Activated CD8-positive, alpha-beta memory T cell treated with anti-CD3 and anti-CD28 coated beads, Interleukin-2, amount 10 ng/mL, durations not matched to agents 7 days and 5 days (primary cell): Measurements from ENCODE around the gene FAM168A. TPM values are rescaled to one million over a fixed set of nuclear protein-coding genes. Genes with fewer than 3 reads are reported as not detected.
"Not testable (repeated sequence)": the region's sequence is repeated elsewhere in the genome, so short reads cannot be mapped to it uniquely, and the experiment has no call there.

Source experiments
- ATAC-seq: fragments of 150-1000 bp; cut with Tn5 transposase; one replicate; pipeline ENCODE4 v1.10.0; 2021; ENCODE audit warnings: moderate library complexity
- CTCF ChIA-PET: fragments of 350-600 bp; sonication (Branson Sonifier 250); formaldehyde crosslinking; loops from one replicate; lab custom pipeline; 2021; ENCODE audit warnings: antibody characterized with exemption; lab: Charles Lee
- DNase-seq: peaks from one replicate; pipeline ENCODE4 v3.0.0-alpha.2; 2020
- H3K27ac Mint-ChIP-seq: one replicate; pipeline ENCODE4 v1.8.0; 2021; ENCODE audit warnings: mild to moderate bottlenecking, mixed read lengths
- H3K27me3 Mint-ChIP-seq: one replicate; pipeline ENCODE4 v1.8.0; 2021; ENCODE audit warnings: mixed read lengths
- H3K36me3 Mint-ChIP-seq: one replicate; pipeline ENCODE4 v1.8.0; 2021; ENCODE audit warnings: mild to moderate bottlenecking, mixed read lengths
- H3K4me1 Mint-ChIP-seq: one replicate; pipeline ENCODE4 v1.8.0; 2021; ENCODE audit warnings: mixed read lengths
- H3K4me3 Mint-ChIP-seq: one replicate; pipeline ENCODE4 v1.8.0; 2021; ENCODE audit warnings: mild to moderate bottlenecking, moderate library complexity, mixed read lengths
- H3K9me3 Mint-ChIP-seq: one replicate; pipeline ENCODE4 v1.8.0; 2022; ENCODE audit warnings: low read depth, mixed read lengths
- total RNA-seq, 2 experiments: library from RNA; stranded (reverse); gene quantifications; one replicate each; pipeline ENCODE4 v1.2.3, GENCODE V29; 2021

The FAM168A gene
- total RNA-seq, 2 experiments from 2014 or later, result 19.3 to 20.5 TPM

DNA sequence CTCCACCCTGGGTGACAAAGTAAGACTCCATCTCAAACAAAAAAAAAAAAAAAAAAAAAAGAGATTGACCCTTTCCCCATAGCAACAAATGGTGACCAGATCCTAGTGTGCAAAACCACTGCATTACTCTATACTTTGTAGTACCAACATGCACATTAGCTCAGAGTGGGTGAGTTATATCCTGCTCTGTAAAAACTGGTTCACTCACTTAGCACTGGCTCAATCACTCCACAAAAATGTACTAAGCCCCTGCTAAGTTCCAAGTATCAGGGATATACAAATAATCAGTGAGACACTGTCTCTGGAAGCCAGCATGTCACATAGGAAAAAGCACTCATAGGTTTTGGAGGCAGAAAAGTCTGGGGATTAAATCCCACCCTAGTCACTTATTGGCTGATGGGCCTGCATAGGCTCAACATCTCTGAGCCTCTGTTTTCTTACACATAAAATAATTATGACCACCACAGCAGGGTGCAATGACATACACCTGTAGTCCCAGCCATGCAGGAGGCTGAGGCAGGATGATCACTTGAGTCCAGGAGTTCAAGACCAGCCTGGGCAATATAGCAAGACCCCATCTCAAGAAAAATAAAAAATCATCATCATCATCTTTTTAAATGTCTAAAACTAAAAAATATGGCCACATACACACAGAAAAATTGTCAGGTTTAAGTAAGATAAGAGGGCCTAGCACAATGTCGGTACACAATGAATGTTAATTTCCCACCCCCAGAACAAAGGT lies 11.9 kb downstream of the FAM168A start:
- CTCF ChIA-PET, result no interaction called here
- H3K4me3 Mint-ChIP-seq, result no peak overlapping the region
- no peak overlapping the region for H3K27ac Mint-ChIP-seq
- peaks cover 4% of the 10 kb centered on the region for H3K36me3 Mint-ChIP-seq
- ATAC-seq (no peak), DNase-seq (no peak)
- no peaks in the 10 kb centered on the region for H3K9me3 Mint-ChIP-seq
- H3K27me3 Mint-ChIP-seq, result no peaks in the 10 kb centered on the region
- H3K4me1 Mint-ChIP-seq, result peaks cover 9% of the 10 kb centered on the region

DNA sequence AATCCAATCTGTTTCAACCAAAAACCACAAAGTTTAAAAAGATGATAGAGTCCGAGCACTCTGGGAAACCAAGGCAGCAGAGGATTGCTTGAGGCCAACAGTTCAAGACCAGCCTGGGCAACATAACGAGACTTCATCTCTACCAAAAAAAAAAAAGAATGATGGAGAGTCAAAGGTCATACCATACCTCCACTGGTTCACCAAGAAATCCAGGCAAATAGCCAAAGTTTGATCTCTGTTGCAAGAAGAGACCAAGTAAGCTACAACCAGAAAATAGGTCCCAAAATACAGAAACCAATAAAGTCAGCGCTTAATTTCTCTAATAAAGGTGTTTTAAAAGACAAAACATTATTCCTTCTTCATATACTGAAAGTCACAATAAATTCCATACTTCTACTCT lies 13.1 kb downstream of the FAM168A start:
- H3K27ac Mint-ChIP-seq, result no peak overlapping the region
- ATAC-seq, result no peak
- DNase-seq, result no peak
- H3K4me3 Mint-ChIP-seq, result no peak overlapping the region
- peaks cover 10% of the 10 kb centered on the region for H3K4me1 Mint-ChIP-seq
- H3K9me3 Mint-ChIP-seq, result peaks cover 3% of the 10 kb centered on the region
- H3K36me3 Mint-ChIP-seq, result peaks cover 10% of the 10 kb centered on the region
- no peaks in the 10 kb centered on the region for H3K27me3 Mint-ChIP-seq
- CTCF ChIA-PET, result no interaction called here

DNA sequence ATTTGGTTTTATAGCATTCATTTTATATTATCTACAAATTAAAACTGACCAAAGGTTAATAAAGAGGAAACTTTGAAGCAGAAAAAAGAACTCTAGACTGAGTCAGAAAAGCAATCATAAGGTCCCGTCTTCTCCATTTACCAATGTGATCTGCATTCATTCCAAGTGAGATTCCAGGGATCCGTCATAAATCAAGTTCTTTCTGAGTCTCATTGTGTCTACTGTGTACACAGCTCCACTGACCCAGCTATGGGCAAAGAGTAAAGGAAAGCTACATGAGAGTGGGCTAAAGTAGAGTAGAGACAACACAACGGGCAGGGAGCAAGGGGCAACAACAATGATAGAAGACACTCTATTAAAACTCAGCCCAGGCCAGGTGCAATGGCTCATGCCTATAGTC lies 15.3 kb downstream of the FAM168A start:
- Mint-ChIP-seq H3K36me3 (peaks cover 18% of the 10 kb centered on the region), H3K9me3 (peaks cover 3% of the 10 kb centered on the region), H3K4me1 (peaks cover 17% of the 10 kb centered on the region), H3K27ac (no peak overlapping the region), H3K4me3 (no peak overlapping the region), H3K27me3 (no peaks in the 10 kb centered on the region)
- DNase-seq (no peak), ATAC-seq (no peak)
- CTCF ChIA-PET, result no interaction called here

DNA sequence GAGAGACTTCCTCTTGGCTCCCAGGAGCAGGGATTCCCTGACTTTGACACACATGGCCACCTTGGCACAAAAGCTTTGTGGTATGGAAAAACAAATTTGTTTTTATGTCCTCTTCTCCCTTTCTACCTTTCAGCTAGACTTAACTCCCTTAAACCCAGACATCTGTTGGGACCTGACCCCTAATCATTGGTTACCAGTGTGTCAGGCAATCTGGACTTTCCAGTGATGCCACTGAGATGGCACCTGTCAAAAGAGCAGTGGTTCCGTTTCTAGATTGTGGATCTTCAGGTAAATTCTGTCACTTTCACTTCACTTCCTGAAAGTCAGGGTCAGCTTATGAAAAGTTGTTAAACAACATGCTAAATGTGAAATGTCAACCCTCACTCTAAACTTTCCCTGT lies 17.2 kb downstream of the FAM168A start:
- peaks cover 17% of the 10 kb centered on the region for H3K4me1 Mint-ChIP-seq
- CTCF ChIA-PET, result interaction anchor here (0.6 to 1.2 kb wide), 3 partner anchors 45 to 102 kb away, joined by 3 to 4 read pairs (median 4); no protein-coding TSS in a partner anchor
- DNase-seq, ATAC-seq, H3K27me3 Mint-ChIP-seq, H3K4me3 Mint-ChIP-seq, H3K9me3 Mint-ChIP-seq, H3K27ac Mint-ChIP-seq: not testable (repeated sequence)
- peaks cover 24% of the 10 kb centered on the region for H3K36me3 Mint-ChIP-seq

DNA sequence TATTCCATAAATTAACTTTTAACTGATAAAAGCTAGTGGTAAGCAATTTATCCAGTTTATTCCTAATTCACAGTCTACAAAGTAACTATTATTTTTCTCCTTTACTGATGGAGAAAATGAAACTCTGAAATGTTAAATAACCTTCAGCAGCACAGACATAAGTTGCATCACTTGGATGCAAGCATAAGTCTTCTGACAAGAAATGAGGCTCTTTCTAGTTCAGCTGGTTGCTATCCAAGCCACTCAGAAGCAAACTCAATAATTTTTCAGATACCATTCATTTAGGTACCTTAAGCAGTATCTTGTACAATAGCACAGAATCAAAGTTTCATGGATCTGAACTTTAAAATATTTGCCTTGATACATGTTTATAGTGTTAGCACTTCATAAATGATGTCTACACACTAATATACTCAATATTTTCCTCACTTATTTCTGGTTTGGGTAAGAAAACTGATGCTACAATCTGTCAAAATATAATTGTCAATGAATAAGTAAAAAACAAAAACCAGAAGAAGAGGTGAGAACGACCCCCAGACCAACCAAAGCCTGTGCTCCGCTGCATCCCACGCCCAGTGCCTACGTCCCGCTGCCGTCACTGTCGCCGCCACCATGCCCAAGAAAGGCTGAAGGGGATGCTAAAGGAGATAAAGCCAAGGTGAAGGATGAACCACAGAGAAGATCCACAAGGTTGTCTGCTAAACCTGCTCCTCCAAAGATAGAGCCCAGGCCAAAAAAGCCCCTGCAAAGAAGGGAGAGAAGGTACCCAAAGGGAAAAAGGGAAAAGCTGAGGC lies 18.1 kb downstream of the FAM168A start:
- Mint-ChIP-seq H3K27ac (no peak overlapping the region), H3K36me3 (peaks cover 25% of the 10 kb centered on the region), H3K4me1 (peaks cover 17% of the 10 kb centered on the region), H3K4me3 (no peak overlapping the region), H3K27me3 (no peaks in the 10 kb centered on the region), H3K9me3 (peaks cover 3% of the 10 kb centered on the region)
- CTCF ChIA-PET, result interaction anchor here (1.0 kb wide), 1 partner anchor 46 kb away, joined by 4 read pairs; no protein-coding TSS in a partner anchor
- ATAC-seq (no peak), DNase-seq (no peak)

DNA sequence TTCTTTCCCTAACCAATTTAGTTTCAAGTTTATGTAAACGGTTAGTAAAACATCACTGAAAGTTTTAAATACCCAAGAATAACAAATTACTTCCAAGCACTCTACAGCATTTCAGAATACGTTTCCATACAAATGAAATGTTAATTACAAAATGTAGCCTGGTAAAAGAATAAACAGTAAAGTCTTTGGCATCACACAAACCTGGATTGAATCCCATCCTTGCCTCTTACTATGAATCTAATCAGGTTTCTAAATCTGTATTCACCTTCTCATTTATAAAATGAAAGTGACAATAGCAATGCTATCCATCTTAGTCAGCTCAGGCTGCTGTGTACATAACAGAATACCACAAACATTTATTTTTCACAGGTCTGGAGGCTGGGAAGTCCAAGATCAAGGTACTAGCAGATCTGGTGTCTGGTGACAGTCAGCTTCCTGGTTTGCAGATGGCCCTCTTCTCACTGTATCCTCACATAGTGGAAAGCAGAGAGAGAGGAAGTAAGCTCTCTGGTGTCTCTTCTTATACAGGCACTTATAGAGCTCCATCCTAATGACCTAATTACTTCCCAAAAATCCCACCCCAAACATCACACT lies 19.2 kb downstream of the FAM168A start:
- H3K27me3 Mint-ChIP-seq, result no peaks in the 10 kb centered on the region
- CTCF ChIA-PET, result no interaction called here
- peaks cover 26% of the 10 kb centered on the region for H3K36me3 Mint-ChIP-seq
- peaks cover 3% of the 10 kb centered on the region for H3K9me3 Mint-ChIP-seq
- peak; percentile 75 for ATAC-seq
- H3K27ac Mint-ChIP-seq, result no peak overlapping the region
- H3K4me1 Mint-ChIP-seq, result peaks cover 17% of the 10 kb centered on the region
- no peak overlapping the region for H3K4me3 Mint-ChIP-seq
- DNase-seq, result peak; percentile 41

DNA sequence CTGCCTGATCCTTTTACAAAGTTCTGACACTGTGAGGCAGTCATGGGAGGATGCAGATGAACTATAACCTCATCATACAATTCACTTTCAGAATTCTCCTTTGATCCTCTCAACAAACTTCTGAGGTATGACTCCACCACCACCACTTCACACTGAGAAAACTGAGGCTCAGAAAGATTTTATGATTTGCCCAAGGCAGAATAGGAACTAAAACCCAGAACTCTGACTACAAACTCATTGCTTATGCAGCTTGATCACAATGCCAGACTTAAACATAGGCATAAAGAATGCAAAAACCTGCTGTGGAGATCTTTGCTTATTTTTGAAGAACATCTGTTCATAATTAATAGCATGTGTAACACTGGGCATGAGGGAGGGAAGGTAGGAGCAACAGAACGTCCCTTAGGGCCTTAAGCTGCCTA lies 20.4 kb downstream of the FAM168A start:
- peaks cover 3% of the 10 kb centered on the region for H3K9me3 Mint-ChIP-seq
- DNase-seq (no peak), ATAC-seq (no peak)
- H3K4me1 Mint-ChIP-seq, result peaks cover 17% of the 10 kb centered on the region
- peaks cover 25% of the 10 kb centered on the region for H3K36me3 Mint-ChIP-seq
- H3K27ac Mint-ChIP-seq, result no peak overlapping the region
- CTCF ChIA-PET, result interaction anchor here (1.3 kb wide), 1 partner anchor 28 kb away, joined by 3 read pairs; no protein-coding TSS in a partner anchor
- no peak overlapping the region for H3K4me3 Mint-ChIP-seq
- H3K27me3 Mint-ChIP-seq, result no peaks in the 10 kb centered on the region

DNA sequence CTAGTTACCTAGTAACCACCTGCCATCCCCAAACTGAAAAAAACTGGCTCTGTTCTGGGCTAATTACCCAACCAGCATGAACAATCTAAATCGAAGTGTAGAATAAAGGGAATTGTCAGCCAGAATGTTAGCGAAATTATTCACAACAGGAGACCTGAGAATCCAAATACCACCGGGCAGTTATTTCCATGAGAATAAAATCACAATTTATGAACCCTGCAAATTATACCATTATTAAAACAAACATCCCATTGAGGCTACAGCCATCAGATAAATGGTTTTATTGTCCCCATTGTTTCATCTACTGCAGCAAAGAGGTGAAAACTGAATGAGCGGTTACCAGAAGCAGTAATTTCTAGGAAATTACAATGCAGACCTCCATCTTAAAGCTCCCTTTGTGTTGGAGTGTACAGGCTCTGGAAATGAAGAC lies 21.7 kb downstream of the FAM168A start:
- CTCF ChIA-PET, result no interaction called here
- peaks cover 17% of the 10 kb centered on the region for H3K4me1 Mint-ChIP-seq
- no peak overlapping the region for H3K27ac Mint-ChIP-seq
- peaks cover 3% of the 10 kb centered on the region for H3K9me3 Mint-ChIP-seq
- H3K36me3 Mint-ChIP-seq, result peaks cover 23% of the 10 kb centered on the region
- DNase-seq, result no peak
- no peaks in the 10 kb centered on the region for H3K27me3 Mint-ChIP-seq
- ATAC-seq, result no peak
- H3K4me3 Mint-ChIP-seq, result no peak overlapping the region

DNA sequence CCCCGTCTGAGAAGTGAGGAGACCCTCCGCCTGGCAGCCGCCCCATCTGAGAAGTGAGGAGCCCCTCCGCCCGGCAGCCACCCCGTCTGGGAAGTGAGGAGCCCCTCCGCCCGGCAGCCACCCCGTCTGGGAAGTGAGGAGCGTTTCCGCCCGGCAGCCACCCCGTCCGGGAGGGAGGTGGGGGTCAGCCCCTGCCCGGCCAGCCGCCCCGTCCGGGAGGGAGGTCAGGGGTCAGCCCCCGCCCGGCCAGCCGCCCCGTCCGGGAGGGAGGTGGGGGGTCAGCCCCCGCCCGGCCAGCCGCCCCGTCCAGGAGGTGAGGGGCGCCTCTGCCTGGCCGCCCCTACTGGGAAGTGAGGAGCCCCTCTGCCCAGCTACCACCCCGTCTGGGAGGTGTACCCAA lies 25.9 kb downstream of the FAM168A start:
- H3K27me3 Mint-ChIP-seq, DNase-seq, H3K4me1 Mint-ChIP-seq, H3K27ac Mint-ChIP-seq, H3K9me3 Mint-ChIP-seq, H3K4me3 Mint-ChIP-seq, CTCF ChIA-PET, ATAC-seq: not testable (repeated sequence)
- peaks cover 14% of the 10 kb centered on the region for H3K36me3 Mint-ChIP-seq

DNA sequence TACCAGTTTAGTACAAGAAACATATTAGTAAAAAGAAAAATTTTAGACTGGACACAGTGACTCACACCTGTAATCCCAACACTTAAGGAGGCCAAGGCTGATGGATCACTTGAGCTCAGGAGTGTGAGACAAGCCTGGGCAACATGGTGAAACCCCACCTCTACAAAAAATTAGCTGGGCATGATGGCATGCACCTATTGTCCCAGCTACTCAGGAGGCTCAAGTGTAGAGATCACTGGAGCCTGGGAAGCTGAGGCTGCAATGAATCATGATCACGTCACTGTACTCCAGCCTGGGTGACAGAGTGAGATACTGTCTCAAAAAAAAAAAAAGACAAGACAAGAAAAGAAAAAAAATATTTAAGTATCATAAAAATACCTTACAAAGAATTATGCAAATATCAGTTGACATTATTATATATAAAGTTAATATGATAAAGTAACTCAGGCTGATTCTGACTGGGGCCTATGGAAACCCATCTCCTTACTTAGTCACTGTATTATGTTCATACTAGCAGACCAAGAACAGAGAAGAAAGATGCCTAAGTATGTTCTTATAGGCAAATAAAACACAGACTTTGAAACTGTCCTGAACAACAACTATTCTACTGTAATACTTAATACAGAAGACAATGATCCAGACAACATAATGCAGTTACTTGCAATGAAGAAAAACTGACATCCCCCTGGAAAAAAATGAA lies 27.3 kb downstream of the FAM168A start:
- Mint-ChIP-seq H3K27ac (no peak overlapping the region), H3K27me3 (no peaks in the 10 kb centered on the region), H3K9me3 (no peaks in the 10 kb centered on the region), H3K36me3 (peaks cover 7% of the 10 kb centered on the region), H3K4me1 (no peaks in the 10 kb centered on the region), H3K4me3 (no peak overlapping the region)
- CTCF ChIA-PET, result no interaction called here
- DNase-seq (no peak), ATAC-seq (no peak)

DNA sequence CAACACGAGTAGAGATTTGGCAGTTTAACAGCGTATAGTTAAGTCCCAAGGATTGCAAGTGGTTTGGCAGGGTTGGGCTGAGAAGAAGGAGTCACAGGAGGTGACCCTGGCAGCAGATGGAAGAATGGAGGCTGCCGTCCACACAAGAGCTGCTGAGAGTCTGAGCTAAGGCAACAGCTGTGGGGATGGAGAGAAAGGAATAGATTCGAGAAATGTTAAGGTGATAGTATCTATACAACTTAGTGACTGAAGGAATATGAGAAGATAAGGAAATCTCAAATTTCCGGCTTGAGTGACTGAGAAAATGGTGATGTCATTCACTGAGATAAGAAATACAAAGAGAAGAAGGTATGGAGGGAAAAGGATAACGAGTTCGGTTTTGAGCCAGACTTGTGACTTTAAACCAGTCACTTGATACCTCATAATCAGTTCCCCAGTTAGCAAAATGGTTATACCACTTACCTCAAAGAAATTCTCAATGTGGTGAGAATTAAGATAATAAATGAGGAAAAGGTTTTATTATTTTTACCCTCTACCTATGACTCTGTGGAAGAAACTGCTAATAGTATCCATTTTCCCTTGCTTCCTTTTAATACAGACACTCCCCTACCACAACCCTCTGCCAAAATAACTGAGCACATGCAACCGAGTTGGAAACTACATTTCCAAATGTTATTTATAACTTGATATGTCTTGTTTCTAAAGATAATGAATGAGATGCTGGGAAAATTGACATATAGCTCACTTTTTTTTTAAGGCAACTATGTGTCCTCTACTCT lies 30.7 kb downstream of the FAM168A start:
- no peak for ATAC-seq
- no peaks in the 10 kb centered on the region for H3K4me1 Mint-ChIP-seq
- CTCF ChIA-PET, result no interaction called here
- no peak overlapping the region for H3K4me3 Mint-ChIP-seq
- DNase-seq, result no peak
- no peak overlapping the region for H3K27ac Mint-ChIP-seq
- peaks cover 5% of the 10 kb centered on the region for H3K36me3 Mint-ChIP-seq
- no peaks in the 10 kb centered on the region for H3K9me3 Mint-ChIP-seq
- H3K27me3 Mint-ChIP-seq, result no peaks in the 10 kb centered on the region

DNA sequence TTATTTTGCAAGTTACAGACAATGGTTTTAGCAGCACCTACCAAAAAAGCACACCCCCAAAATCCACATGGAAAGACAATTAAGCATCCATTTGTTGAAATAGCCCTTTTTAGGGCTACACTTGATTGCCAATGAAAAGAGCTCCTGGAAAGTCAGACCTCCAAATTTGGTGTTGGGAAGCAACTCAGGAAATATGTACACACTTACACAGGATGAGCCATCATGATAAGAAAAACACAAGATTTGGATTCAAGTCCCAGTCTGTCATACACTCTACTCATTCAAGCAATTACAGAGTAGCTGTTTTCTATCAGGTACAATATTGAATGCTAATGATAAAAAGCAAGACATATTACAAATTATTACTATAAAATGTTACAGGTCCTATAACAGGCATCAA lies 31.5 kb downstream of the FAM168A start:
- no peak overlapping the region for H3K27ac Mint-ChIP-seq
- no peaks in the 10 kb centered on the region for H3K27me3 Mint-ChIP-seq
- CTCF ChIA-PET, result interaction anchor here (1.5 kb wide), 1 partner anchor 87 kb away, joined by 5 read pairs; no protein-coding TSS in a partner anchor

More for the DNA sequence above, 31.5 kb downstream of the FAM168A start:
- H3K9me3 Mint-ChIP-seq, result no peaks in the 10 kb centered on the region
- H3K4me3 Mint-ChIP-seq, result no peak overlapping the region
- H3K36me3 Mint-ChIP-seq, result peaks cover 5% of the 10 kb centered on the region
- DNase-seq (no peak), ATAC-seq (no peak)
- no peaks in the 10 kb centered on the region for H3K4me1 Mint-ChIP-seq
